KMS-11 (cell line): ENCODE data around the gene HS2ST1.

Experiments used
- H2AFZ ChIP-seq: fragments of 200-600 bp; sonication (generic); 2 replicates; pipeline ENCODE4 v1.6.1; 2016; ENCODE audit warnings: antibody characterized with exemption, mixed run types, low read depth
- H3K27ac ChIP-seq: fragments of 200-600 bp; sonication (generic); 2 replicates; pipeline ENCODE4 v1.6.1; 2016; ENCODE audit warnings: mild to moderate bottlenecking, mixed run types
- H3K27me3 ChIP-seq: fragments of 200-600 bp; sonication (generic); 2 replicates; pipeline ENCODE4 v1.6.1; 2017; ENCODE audit warnings: mild to moderate bottlenecking, low read depth, mixed run types, moderate library complexity; ENCODE audit not compliant: insufficient read depth
- H3K36me3 ChIP-seq: fragments of 200-600 bp; sonication (generic); 2 replicates; pipeline ENCODE4 v1.6.1; 2017; ENCODE audit warnings: mild to moderate bottlenecking, mixed run types; ENCODE audit not compliant: insufficient read depth
- H3K4me1 ChIP-seq: fragments of 200-600 bp; sonication (generic); 2 replicates; pipeline ENCODE4 v1.6.1; 2016; ENCODE audit warnings: mild to moderate bottlenecking, low read depth, mixed run types; ENCODE audit not compliant: poor library complexity, severe bottlenecking
- H3K4me2 ChIP-seq: fragments of 200-600 bp; sonication (generic); 2 replicates; pipeline ENCODE4 v1.7.0; 2016; ENCODE audit warnings: mild to moderate bottlenecking, mixed run types
- H3K4me3 ChIP-seq: fragments of 200-600 bp; sonication (generic); IDR thresholded peaks from 2 replicates; pipeline ENCODE4 v1.6.1; 2017; ENCODE audit warnings: low read depth, low read length, mixed read lengths; ENCODE audit not compliant: insufficient read depth
- H3K79me2 ChIP-seq: fragments of 200-600 bp; sonication (generic); 2 replicates; pipeline ENCODE4 v1.6.1; 2016; ENCODE audit warnings: low read depth, mixed run types; ENCODE audit not compliant: insufficient read depth
- H3K9ac ChIP-seq: fragments of 200-600 bp; sonication (generic); 2 replicates; pipeline ENCODE4 v1.6.1; 2016; ENCODE audit warnings: mild to moderate bottlenecking, mixed run types
- H4K20me1 ChIP-seq: fragments of 200-600 bp; sonication (generic); 2 replicates; pipeline ENCODE4 v1.6.1; 2016; ENCODE audit warnings: mild to moderate bottlenecking, mixed run types; ENCODE audit not compliant: insufficient read depth
- TF ChIP-seq, protein P1 (sequence below): fragments of 200-600 bp; sonication (generic); conservative IDR thresholded peaks from 2 replicates; pipeline ENCODE4 v1.6.1; 2017; ENCODE audit warnings: low read depth, mild to moderate bottlenecking, antibody characterized with exemption, low read length, moderate library complexity, mixed read lengths

HS2ST1 gene

DNA sequence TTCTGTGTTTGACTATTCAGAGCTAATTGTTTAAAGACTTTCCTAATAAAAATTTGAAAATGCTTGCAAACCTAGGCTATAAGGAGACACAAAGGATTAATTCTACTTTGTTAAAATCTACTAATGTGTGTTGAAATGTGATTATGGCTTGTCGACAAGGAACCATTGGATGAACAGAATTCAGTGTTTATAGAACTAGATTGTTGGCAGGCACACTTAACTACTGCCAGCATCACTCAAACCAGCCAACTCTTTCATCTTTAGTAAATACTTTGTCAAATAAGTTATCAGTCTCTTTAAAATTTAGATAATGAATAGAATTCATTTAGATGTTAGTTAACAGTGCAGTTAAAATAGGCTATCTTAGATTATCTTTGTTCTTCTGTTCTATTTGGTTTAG, 27.6 kb downstream of the HS2ST1 start:
- Histone ChIP-seq H2AFZ (no peak overlapping the region), H3K4me3 (no peak overlapping the region), H3K79me2 (no peaks in the 10 kb centered on the region), H3K27ac (no peak overlapping the region), H4K20me1 (no peaks in the 10 kb centered on the region), H3K36me3 (no peaks in the 10 kb centered on the region), H3K4me1 (peaks cover 9% of the 10 kb centered on the region), H3K4me2 (no peak overlapping the region), H3K9ac (no peak overlapping the region), H3K27me3 (no peaks in the 10 kb centered on the region)
- TF ChIP-seq, protein P1, sequence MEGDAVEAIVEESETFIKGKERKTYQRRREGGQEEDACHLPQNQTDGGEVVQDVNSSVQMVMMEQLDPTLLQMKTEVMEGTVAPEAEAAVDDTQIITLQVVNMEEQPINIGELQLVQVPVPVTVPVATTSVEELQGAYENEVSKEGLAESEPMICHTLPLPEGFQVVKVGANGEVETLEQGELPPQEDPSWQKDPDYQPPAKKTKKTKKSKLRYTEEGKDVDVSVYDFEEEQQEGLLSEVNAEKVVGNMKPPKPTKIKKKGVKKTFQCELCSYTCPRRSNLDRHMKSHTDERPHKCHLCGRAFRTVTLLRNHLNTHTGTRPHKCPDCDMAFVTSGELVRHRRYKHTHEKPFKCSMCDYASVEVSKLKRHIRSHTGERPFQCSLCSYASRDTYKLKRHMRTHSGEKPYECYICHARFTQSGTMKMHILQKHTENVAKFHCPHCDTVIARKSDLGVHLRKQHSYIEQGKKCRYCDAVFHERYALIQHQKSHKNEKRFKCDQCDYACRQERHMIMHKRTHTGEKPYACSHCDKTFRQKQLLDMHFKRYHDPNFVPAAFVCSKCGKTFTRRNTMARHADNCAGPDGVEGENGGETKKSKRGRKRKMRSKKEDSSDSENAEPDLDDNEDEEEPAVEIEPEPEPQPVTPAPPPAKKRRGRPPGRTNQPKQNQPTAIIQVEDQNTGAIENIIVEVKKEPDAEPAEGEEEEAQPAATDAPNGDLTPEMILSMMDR, result no peak

DNA sequence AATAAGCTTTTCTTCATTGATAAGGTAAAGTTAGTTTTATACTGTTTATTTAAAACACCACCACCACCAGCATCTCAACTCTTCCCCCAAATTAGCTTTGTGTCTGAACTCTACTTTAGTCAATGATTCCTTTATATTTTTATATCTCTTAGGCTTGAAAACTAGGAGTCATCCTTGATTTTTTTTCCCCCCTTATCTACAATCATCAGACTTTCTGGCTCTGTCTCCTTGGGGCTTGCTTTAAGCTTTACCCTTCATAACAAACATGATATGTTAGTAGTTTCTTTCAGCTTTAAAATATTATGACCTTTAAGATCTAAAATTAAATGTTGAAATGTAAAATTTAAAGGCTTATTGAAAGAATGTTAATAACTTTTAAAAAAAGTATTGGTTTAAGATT, 28.3 kb downstream of the HS2ST1 start:
- H3K4me1 ChIP-seq, result peaks cover 9% of the 10 kb centered on the region
- TF ChIP-seq, protein P1, result no peak
- no peaks in the 10 kb centered on the region for H3K79me2 ChIP-seq
- H2AFZ ChIP-seq, result no peak overlapping the region
- H3K9ac ChIP-seq, result no peak overlapping the region
- no peak overlapping the region for H3K27ac ChIP-seq
- H3K36me3 ChIP-seq, result no peaks in the 10 kb centered on the region
- no peak overlapping the region for H3K4me3 ChIP-seq
- H3K4me2 ChIP-seq, result no peak overlapping the region
- H3K27me3 ChIP-seq, result no peaks in the 10 kb centered on the region
- no peaks in the 10 kb centered on the region for H4K20me1 ChIP-seq

DNA sequence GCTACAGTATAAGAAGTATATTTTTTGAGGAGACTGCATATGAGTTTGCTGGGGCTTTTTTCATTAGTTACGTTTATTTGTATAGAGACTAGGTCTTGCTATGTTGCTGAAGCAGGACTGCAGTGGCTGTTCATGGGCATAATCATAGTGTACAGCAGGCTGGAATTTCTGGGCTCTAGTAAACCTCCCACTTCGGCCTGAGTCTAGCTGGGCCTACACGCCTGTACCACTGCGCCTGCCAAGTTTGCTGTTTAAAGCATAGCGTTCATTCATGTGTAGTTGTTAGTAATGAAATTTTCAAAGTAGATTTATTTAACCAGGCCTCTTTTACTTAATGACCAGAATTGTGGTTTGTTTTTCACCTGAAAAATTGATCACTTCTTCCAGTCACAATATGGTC, 33.8 kb downstream of the HS2ST1 start:
- Histone ChIP-seq H3K4me3 (no peak overlapping the region), H3K79me2 (no peaks in the 10 kb centered on the region), H3K27ac (no peak overlapping the region), H3K27me3 (no peaks in the 10 kb centered on the region), H2AFZ (no peak overlapping the region), H3K36me3 (no peaks in the 10 kb centered on the region), H3K9ac (no peak overlapping the region), H4K20me1 (no peaks in the 10 kb centered on the region), H3K4me1 (no peaks in the 10 kb centered on the region), H3K4me2 (no peak overlapping the region)
- TF ChIP-seq, protein P1, result no peak

DNA sequence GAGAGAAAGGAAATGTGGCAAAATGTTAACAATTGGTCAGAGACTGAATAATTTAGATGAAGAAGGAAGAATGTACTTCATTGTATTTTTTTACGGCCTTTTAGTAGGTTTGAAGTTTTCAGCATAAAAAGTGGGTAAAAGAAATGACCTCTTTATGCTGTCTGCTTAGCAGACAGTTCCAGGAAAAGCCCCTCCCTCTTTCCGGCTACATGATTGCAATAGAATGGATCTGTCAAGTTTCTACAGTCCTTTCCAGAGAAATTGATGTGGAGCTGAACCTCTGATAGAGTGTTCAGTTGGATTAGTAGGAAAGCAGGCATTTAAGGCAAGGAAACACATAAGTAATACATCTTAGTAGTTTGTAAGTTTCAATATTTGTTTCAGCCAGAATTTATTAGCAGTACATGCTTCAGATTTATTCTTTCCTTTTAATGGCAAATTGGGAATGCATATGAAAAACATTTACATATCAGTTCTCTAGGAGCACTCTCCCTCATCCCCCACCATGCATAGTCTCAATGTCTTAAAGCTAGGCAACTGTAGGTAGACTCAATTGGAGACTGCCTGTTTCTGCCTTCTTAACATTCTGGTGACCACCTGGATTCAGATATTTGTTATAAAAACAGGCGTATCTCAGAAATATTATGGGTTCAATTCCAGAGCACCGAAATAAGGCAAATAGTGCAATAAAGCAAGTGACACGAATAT, 36.4 kb downstream of the HS2ST1 start:
- Histone ChIP-seq H2AFZ (no peak overlapping the region), H3K27ac (no peak overlapping the region), H3K4me3 (no peak overlapping the region), H3K4me1 (no peaks in the 10 kb centered on the region), H3K27me3 (no peaks in the 10 kb centered on the region), H3K4me2 (no peak overlapping the region), H3K9ac (no peak overlapping the region), H4K20me1 (no peaks in the 10 kb centered on the region), H3K79me2 (no peaks in the 10 kb centered on the region), H3K36me3 (no peaks in the 10 kb centered on the region)
- TF ChIP-seq, protein P1, result no peak
